ENCODE data around the gene LIPK.

The LIPK gene

DNA sequence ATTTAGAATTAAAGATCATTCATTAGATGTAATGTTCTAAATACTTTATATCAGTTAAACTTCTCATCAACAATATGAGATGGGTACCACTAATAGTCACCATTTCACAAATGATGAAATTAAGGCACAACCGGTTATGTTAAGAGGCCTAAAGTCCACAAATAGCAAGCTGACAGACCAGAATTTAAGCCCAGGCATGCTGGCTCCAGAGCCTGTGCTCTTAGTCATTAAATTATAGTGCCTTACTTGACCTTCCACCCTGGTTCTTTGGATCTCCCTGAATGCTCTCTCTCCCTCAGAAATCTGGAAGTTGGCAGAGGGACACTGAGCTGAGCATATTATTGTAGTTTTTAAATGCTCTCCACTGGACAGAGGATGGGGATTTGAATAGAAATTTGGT lies 57.4 kb downstream of the LIPK start:
- H3K27ac ChIP-seq, result no peak overlapping the region
- TF ChIP-seq, protein P1, sequence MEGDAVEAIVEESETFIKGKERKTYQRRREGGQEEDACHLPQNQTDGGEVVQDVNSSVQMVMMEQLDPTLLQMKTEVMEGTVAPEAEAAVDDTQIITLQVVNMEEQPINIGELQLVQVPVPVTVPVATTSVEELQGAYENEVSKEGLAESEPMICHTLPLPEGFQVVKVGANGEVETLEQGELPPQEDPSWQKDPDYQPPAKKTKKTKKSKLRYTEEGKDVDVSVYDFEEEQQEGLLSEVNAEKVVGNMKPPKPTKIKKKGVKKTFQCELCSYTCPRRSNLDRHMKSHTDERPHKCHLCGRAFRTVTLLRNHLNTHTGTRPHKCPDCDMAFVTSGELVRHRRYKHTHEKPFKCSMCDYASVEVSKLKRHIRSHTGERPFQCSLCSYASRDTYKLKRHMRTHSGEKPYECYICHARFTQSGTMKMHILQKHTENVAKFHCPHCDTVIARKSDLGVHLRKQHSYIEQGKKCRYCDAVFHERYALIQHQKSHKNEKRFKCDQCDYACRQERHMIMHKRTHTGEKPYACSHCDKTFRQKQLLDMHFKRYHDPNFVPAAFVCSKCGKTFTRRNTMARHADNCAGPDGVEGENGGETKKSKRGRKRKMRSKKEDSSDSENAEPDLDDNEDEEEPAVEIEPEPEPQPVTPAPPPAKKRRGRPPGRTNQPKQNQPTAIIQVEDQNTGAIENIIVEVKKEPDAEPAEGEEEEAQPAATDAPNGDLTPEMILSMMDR (IDR thresholded peaks at IDR 0.05), result no peak
- TF ChIP-seq ZFX (IDR thresholded peaks at IDR 0.05; ENCODE audit: borderline replicate concordance), result no peak

DNA sequence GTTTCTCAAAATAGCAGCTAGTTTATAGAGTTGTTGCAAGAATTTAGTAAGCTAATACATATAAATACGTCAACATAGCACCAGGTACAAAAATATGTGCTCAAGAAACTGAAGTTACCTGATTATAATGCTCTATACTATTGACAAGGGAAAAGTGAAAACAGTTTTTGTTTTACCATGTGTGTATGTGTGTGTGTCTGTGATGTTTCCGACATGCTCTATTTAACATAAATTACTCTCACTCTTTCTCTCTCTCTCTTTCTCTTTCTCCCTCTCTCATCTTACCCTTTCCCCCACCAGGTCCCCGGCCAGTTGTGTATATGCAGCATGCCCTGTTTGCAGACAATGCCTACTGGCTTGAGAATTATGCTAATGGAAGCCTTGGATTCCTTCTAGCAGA lies 58.1 kb downstream of the LIPK start:
- TF ChIP-seq, protein P1 (IDR thresholded peaks at IDR 0.05), result no peak
- TF ChIP-seq ZFX (IDR thresholded peaks at IDR 0.05; ENCODE audit: borderline replicate concordance), result no peak
- no peak overlapping the region for H3K27ac ChIP-seq

- no peak overlapping the region for H3K27ac ChIP-seq
- TF ChIP-seq, protein P1 (IDR thresholded peaks at IDR 0.05), result no peak
- TF ChIP-seq ZFX (IDR thresholded peaks at IDR 0.05; ENCODE audit: borderline replicate concordance), result no peak
Observed at GRCh38 chr10:88765816-88766215, 59.8 kb downstream of the LIPK start.

DNA sequence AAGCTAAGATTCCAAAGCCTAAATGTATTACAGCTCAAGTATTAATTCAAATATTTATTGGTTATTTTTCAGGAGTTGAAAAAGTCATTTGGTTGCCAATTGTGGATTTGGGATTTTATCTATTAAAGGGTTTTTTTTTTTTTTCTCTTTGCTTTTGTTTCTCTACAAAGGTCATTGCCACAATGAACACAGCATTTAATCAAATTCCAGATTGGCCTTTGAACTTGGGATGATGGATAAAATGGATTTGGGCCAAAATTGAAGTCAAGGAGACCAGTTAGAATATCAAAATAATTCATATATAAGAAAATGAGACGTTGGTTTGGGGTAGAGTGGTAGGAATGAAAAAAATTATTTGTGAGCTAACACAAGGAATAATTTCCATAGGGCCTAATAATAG lies 63.3 kb downstream of the LIPK start:
- TF ChIP-seq, protein P1 (IDR thresholded peaks at IDR 0.05), result no peak
- TF ChIP-seq ZFX (IDR thresholded peaks at IDR 0.05; ENCODE audit: borderline replicate concordance), result no peak
- H3K27ac ChIP-seq, result no peak overlapping the region

GRCh38 chr10:88781206-88781605 lies 75.2 kb downstream of the LIPK start:
- no peak overlapping the region for H3K27ac ChIP-seq
- TF ChIP-seq, protein P1 (IDR thresholded peaks at IDR 0.05), result no peak
- no peak for TF ChIP-seq ZFX (IDR thresholded peaks at IDR 0.05; ENCODE audit: borderline replicate concordance)

GRCh38 chr10:88782222-88782621 lies 76.2 kb downstream of the LIPK start:
- TF ChIP-seq, protein P1 (IDR thresholded peaks at IDR 0.05), result no peak
- no peak for TF ChIP-seq ZFX (IDR thresholded peaks at IDR 0.05; ENCODE audit: borderline replicate concordance)
- H3K27ac ChIP-seq, result no peak overlapping the region

GRCh38 chr10:88783724-88784123 lies 77.7 kb downstream of the LIPK start:
- H3K27ac ChIP-seq, result no peak overlapping the region
- TF ChIP-seq, protein P1 (IDR thresholded peaks at IDR 0.05), result no peak
- no peak for TF ChIP-seq ZFX (IDR thresholded peaks at IDR 0.05; ENCODE audit: borderline replicate concordance)
